Activated B cell treated with CpG ODN at 0.5 μM for 24 hours (primary cell): ENCODE measurements around the gene DGLUCY. TPM values are rescaled to one million over a fixed set of nuclear protein-coding genes. Genes with fewer than 3 reads are reported as not detected.

Source experiments
- ATAC-seq: fragments of 200-7000 bp; cut with Tn5 transposase; one replicate; pipeline ENCODE4 v1.10.0; 2021; ENCODE audit warnings: low read depth, mild to moderate bottlenecking, moderate library complexity
- CTCF ChIA-PET: fragments of 350-600 bp; sonication (Branson Sonifier 250); formaldehyde crosslinking; loops from one replicate; lab custom pipeline; 2021; ENCODE audit warnings: antibody characterized with exemption; lab: Charles Lee
- POLR2A ChIA-PET: fragments of 350-600 bp; sonication (Branson Sonifier 250); formaldehyde crosslinking; loops from one replicate; lab custom pipeline; 2021; ENCODE audit warnings: antibody characterized with exemption; lab: Charles Lee
- DNase-seq: peaks from one replicate; pipeline ENCODE4 v3.0.0; 2022
- H3K27ac Mint-ChIP-seq: one replicate; pipeline ENCODE4 v1.8.0; 2020; ENCODE audit warnings: mixed read lengths
- H3K27me3 Mint-ChIP-seq: one replicate; pipeline ENCODE4 v1.8.0; 2021; ENCODE audit warnings: mixed read lengths
- H3K36me3 Mint-ChIP-seq: one replicate; pipeline ENCODE4 v1.8.0; 2021; ENCODE audit warnings: low read depth, mixed read lengths
- H3K4me1 Mint-ChIP-seq: one replicate; pipeline ENCODE4 v1.8.0; 2021; ENCODE audit warnings: mixed read lengths
- H3K4me3 Mint-ChIP-seq: one replicate; pipeline ENCODE4 v1.8.0; 2020; ENCODE audit warnings: mild to moderate bottlenecking, mixed read lengths
- H3K9me3 Mint-ChIP-seq: one replicate; pipeline ENCODE4 v1.8.0; 2020; ENCODE audit warnings: mixed read lengths
- CTCF ChIP-seq: fragments of 200-600 bp; IDR thresholded peaks from one replicate; pipeline ENCODE4 v1.8.0; 2022; ENCODE audit warnings: antibody characterized with exemption, mild to moderate bottlenecking
- intact Hi-C: fragments of 100-400 bp; cut with micrococcal nuclease; formaldehyde crosslinking; loops from one replicate; pipeline ENCODE4 v1.15.1; 2024
- total RNA-seq: library from RNA; stranded (reverse); gene quantifications from 2 replicates; pipeline ENCODE4 v1.2.3, GENCODE V29; 2022

Gene DGLUCY
- total RNA-seq, 1 donor from 2014 or later = 92.7 TPM

DNA sequence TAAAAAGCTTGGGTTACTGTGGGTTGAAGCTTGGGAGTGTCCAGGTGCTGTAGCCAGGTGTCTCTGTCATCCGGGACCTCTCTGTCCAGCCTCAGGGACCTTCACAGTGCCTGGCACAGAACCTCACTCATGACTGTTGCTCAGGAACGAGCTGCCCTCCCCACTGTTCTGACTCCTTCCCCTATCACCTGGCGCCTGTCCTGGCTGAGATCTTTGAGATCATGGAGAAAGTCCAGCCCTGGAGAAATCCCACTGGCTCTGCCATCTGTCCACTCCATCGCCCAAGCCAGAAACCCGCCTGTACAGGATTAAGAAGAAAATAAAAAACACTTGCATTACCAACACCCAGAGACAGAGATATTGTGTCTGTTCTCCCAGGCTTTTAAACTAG lies 53.5 kb downstream of the DGLUCY start:
- H3K4me3 Mint-ChIP-seq = no peak overlapping the region
- ATAC-seq = no peak
- no peaks in the 10 kb centered on the region for H3K9me3 Mint-ChIP-seq
- DNase-seq = no peak
- H3K27me3 Mint-ChIP-seq = no peaks in the 10 kb centered on the region
- ChIA-PET POLR2A (no interaction called here), CTCF (no interaction called here)
- no peaks in the 10 kb centered on the region for H3K4me1 Mint-ChIP-seq
- H3K36me3 Mint-ChIP-seq = peaks cover 70% of the 10 kb centered on the region
- TF ChIP-seq CTCF = no peak
- intact Hi-C loops = no loop called here
- H3K27ac Mint-ChIP-seq = peak overlapping the region; percentile 7

- POLR2A ChIA-PET = interaction anchor here (0.7 kb wide), 1 partner anchor 25 kb away, joined by 6 read pairs; no protein-coding TSS in a partner anchor
- no peaks in the 10 kb centered on the region for H3K27me3 Mint-ChIP-seq
Observed at GRCh38 chr14:91169951-91170350, 56.1 kb downstream of the DGLUCY start.

GRCh38 chr14:91170504-91171121 lies 56.7 kb downstream of the DGLUCY start:
- POLR2A ChIA-PET = interaction anchor here (3.5 kb wide), 1 partner anchor 111 kb away, joined by 13 read pairs; the partner anchor contains the start of gene RPS6KA5
- DNase-seq = no peak
- Mint-ChIP-seq H3K4me3 (no peak overlapping the region), H3K9me3 (no peaks in the 10 kb centered on the region), H3K4me1 (peaks cover 4% of the 10 kb centered on the region), H3K27me3 (no peaks in the 10 kb centered on the region), H3K27ac (no peak overlapping the region), H3K36me3 (peaks cover 65% of the 10 kb centered on the region)
- intact Hi-C loops = no loop called here
- CTCF ChIA-PET = interaction anchor here (0.6 to 9.2 kb wide), 3 partner anchors 183 to 427 kb away, joined by 3 to 288 read pairs (median 97); no protein-coding TSS in a partner anchor
- no peak for TF ChIP-seq CTCF
- ATAC-seq = no peak

More at GRCh38 chr14:91169951-91170350, 56.1 kb downstream of the DGLUCY start:
- CTCF ChIA-PET = interaction anchor here (0.6 to 9.2 kb wide), 2 partner anchors 266 to 428 kb away, joined by 3 to 288 read pairs; no protein-coding TSS in a partner anchor
- Mint-ChIP-seq H3K4me1 (peaks cover 4% of the 10 kb centered on the region), H3K27ac (no peak overlapping the region), H3K36me3 (peaks cover 65% of the 10 kb centered on the region), H3K4me3 (no peak overlapping the region), H3K9me3 (no peaks in the 10 kb centered on the region)
- no peak for TF ChIP-seq CTCF
- DNase-seq (no peak), ATAC-seq (no peak)
- intact Hi-C loops = no loop called here

- no peak for TF ChIP-seq CTCF
- H3K27me3 Mint-ChIP-seq = no peaks in the 10 kb centered on the region
- no peak for DNase-seq
- CTCF ChIA-PET = interaction anchor here (7.1 to 9.2 kb wide), 3 partner anchors 108 to 268 kb away, joined by 51 to 288 read pairs (median 97); no protein-coding TSS in a partner anchor
- ATAC-seq = no peak
- peaks cover 4% of the 10 kb centered on the region for H3K4me1 Mint-ChIP-seq
- H3K27ac Mint-ChIP-seq = no peak overlapping the region
- POLR2A ChIA-PET = interaction anchor here (3.5 kb wide), 1 partner anchor 112 kb away, joined by 13 read pairs; the partner anchor contains the start of gene RPS6KA5
- no peak overlapping the region for H3K4me3 Mint-ChIP-seq
- H3K36me3 Mint-ChIP-seq = peaks cover 63% of the 10 kb centered on the region
- H3K9me3 Mint-ChIP-seq = no peaks in the 10 kb centered on the region
- intact Hi-C loops = no loop called here
Observed at GRCh38 chr14:91171291-91171690, 57.4 kb downstream of the DGLUCY start.

DNA sequence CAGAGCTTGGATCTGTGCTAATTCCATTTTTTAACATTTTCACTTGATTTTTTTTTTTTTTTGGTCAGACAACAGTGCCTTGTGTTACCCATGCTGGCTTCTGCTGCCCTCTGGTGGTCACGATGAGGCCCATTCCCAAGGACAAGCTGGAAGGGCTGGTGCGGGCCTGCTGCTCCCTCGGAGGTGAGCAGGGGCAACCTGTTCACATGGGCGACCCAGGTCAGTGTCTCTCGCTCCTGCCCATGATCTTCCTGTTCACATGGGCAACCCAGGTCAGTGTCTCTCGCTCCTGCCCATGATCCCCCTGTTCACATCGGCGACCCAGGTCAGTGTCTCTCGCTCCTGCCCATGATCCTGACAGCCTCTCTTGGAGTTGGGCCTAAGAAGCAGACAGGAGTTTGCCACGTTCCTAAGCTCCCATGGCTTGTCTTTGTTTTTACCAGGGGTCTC lies 59.4 kb downstream of the DGLUCY start:
- peak overlapping the region; percentile 12 for H3K27ac Mint-ChIP-seq
- peaks cover 63% of the 10 kb centered on the region for H3K36me3 Mint-ChIP-seq
- peak; percentile 85 for TF ChIP-seq CTCF
- ATAC-seq (peak; percentile 79), DNase-seq (peak; percentile 63)
- CTCF ChIA-PET = interaction anchor here (0.6 to 9.2 kb wide), 43 partner anchors 9 to 1651 kb away, joined by 3 to 288 read pairs (median 4); partner anchors contain the start of gene RPS6KA5
- intact Hi-C loops = loop anchor here (1.0 to 2.0 kb wide), 6 partner anchors 35 to 414 kb away; no protein-coding TSS in a partner anchor
- H3K27me3 Mint-ChIP-seq = no peaks in the 10 kb centered on the region
- POLR2A ChIA-PET = interaction anchor here (0.8 to 3.5 kb wide), 5 partner anchors 59 to 270 kb away, joined by 3 to 21 read pairs (median 12); partner anchors contain the start of genes DGLUCY and RPS6KA5
- no peaks in the 10 kb centered on the region for H3K9me3 Mint-ChIP-seq
- H3K4me1 Mint-ChIP-seq = peaks cover 5% of the 10 kb centered on the region
- no peak overlapping the region for H3K4me3 Mint-ChIP-seq
